AG10803 (cell line): ENCODE results near the gene METAP1D.
A peak's percentile ranks its signal among the peaks of the same experiment; 100 is the strongest.

Source experiments
- DNase-seq: peaks from one replicate; pipeline ENCODE4 v3.0.0; 2010; ENCODE audit warnings: low read depth
- H3K4me3 ChIP-seq: 2 replicates; pipeline ENCODE4 v1.5.1; 2011; ENCODE audit warnings: mild to moderate bottlenecking, low read length, control low read depth
- CTCF ChIP-seq: conservative IDR thresholded peaks from 2 replicates; pipeline ENCODE4 v1.5.1; 2011; ENCODE audit warnings: mild to moderate bottlenecking, low read length, control low read depth, inconsistent platforms

Gene METAP1D

GRCh38 chr2:172084645-172085459 lies 85.1 kb downstream of the METAP1D start:
- no peak for TF ChIP-seq CTCF
- DNase-seq, result peak; percentile 97
- peak overlapping the region; percentile 67 for H3K4me3 ChIP-seq

- no peak for DNase-seq
- peak within 1 kb of the TSS; percentile 67 for H3K4me3 ChIP-seq
- TF ChIP-seq CTCF, result no peak
Measured at GRCh38 chr2:172085460-172086159, 85.9 kb downstream of the METAP1D start, which contains the start of gene DLX1. Gene DLX1 (plus strand): TSS chr2:172085507. CDS start chr2:172085678, 171 bp downstream.

- no peak for DNase-seq
Measured at GRCh38 chr2:172086241-172087206, 86.8 kb downstream of the METAP1D start.

GRCh38 chr2:172087207-172087779 lies 87.5 kb downstream of the METAP1D start:
- no peak for TF ChIP-seq CTCF
- DNase-seq, result no peak
- peak overlapping the region; percentile 67 for H3K4me3 ChIP-seq

More at GRCh38 chr2:172086241-172087206, 86.8 kb downstream of the METAP1D start:
- H3K4me3 ChIP-seq, result peak overlapping the region; percentile 67
- TF ChIP-seq CTCF, result peak; percentile 29

GRCh38 chr2:172087780-172088244 lies 88.1 kb downstream of the METAP1D start:
- DNase-seq, result no peak
- peak overlapping the region; percentile 67 for H3K4me3 ChIP-seq
- no peak for TF ChIP-seq CTCF

GRCh38 chr2:172088245-172089004 lies 88.7 kb downstream of the METAP1D start:
- H3K4me3 ChIP-seq, result peak overlapping the region; percentile 67
- no peak for DNase-seq
- no peak for TF ChIP-seq CTCF
